Thoracic aorta (tissue), 2 donors: ENCODE results near the gene MRPL32. TPM values are rescaled to one million over a fixed set of nuclear protein-coding genes. Genes with fewer than 3 reads are reported as not detected.

Experiments
- ATAC-seq: fragments of 150-250 bp; one replicate; pipeline ENCODE4 v1.8.0; 2017; ENCODE audit warnings: low read depth; ENCODE audit not compliant: insufficient number of reproducible peaks, low FRiP score
- DNase-seq: peaks from one replicate; pipeline ENCODE4 v3.0.0-alpha.2; 2020; ENCODE audit warnings: low spot score
- H3K27ac ChIP-seq, 2 donors: fragments of 200-600 bp; sonication (generic); 1 replicate in 1 of 2; 2 replicates in 1 of 2; pipeline ENCODE4 v1.5.1; 2016; ENCODE audit warnings: mild to moderate bottlenecking in 2 of 2, moderate library complexity in 2 of 2
- H3K27me3 ChIP-seq: fragments of 200-600 bp; sonication (generic); replicated peaks from 2 replicates; pipeline ENCODE4 v1.6.0; 2016; ENCODE audit warnings: mild to moderate bottlenecking; ENCODE audit not compliant: insufficient read depth
- H3K36me3 ChIP-seq: fragments of 200-600 bp; sonication (generic); one replicate; pipeline ENCODE4 v1.5.1; 2016
- H3K4me1 ChIP-seq, 2 donors: fragments of 200-600 bp; sonication (generic); 1 replicate in 1 of 2; 2 replicates in 1 of 2; pipeline versions ENCODE4 v1.5.1 to v1.6.0; 2016; ENCODE audit warnings: low read depth in 2 of 2, mild to moderate bottlenecking in 1 of 2; ENCODE audit not compliant: control insufficient read depth in 1 of 2
- H3K4me3 ChIP-seq: fragments of 200-600 bp; sonication (generic); 2 replicates; pipeline ENCODE4 v1.5.1; 2016; ENCODE audit warnings: mild to moderate bottlenecking
- H3K9me3 ChIP-seq: fragments of 200-600 bp; sonication (generic); 2 replicates; pipeline ENCODE4 v1.5.1; 2016
- CTCF ChIP-seq: fragments of 200-600 bp; sonication (generic); IDR thresholded peaks from one replicate; pipeline ENCODE4 v1.5.1; 2019; ENCODE audit warnings: antibody characterized with exemption
- total RNA-seq, 2 donors: library from RNA; depleted of rRNA; stranded (reverse); fragments of >200 nt; gene quantifications; one replicate each; pipeline versions ENCODE4 v1.1.0 to v1.2.3, GENCODE V29; 2016

The MRPL32 gene
- total RNA-seq, 2 donors from 2014 or later, result 38.3 to 54.8 TPM

DNA sequence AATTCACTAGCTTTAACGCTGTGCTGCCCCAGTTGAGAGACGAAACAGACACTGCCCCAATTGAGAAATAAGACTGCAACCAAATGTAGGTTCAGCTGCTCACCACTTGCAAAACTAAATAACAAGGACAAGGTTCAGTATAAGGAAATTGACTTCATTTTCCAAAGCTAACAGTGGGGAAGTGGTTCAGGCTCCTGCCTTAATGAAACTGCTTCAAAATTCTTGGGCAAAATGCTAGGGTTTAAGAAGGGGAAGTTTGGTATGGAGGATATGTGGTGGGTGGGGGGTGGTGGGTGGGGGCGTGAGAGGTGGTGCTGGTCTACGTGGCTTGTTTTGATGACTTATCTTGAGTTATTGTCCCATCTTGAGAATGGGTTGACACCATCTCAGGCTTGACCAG lies 21.8 kb downstream of the MRPL32 start:
- Histone ChIP-seq H3K27ac (no peak overlapping the region), H3K4me3 (no peak overlapping the region), H3K9me3 (no peaks in the 10 kb centered on the region), H3K27me3 (no peaks in the 10 kb centered on the region), H3K4me1 (no peaks in the 10 kb centered on the region), H3K36me3 (no peaks in the 10 kb centered on the region)
- TF ChIP-seq CTCF, result no peak
- no peak for ATAC-seq
- no peak for DNase-seq

DNA sequence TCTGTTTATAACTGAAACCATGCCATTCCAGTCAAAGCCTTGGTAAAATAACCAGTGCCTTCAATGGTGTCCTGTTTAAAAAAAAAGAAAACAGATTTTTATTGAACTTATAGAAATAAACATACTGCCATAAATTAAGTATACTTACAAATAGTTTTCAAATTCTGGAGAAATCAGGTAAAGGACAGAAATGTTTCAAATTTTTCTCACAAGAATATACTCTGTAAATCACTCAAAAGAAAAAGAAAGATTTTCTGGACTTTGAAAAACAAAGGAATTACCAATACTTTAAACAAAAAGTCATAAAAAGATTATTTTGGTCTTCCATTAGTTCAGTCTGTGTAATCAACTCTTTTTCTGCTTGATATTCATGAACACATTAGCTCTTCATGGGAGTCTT lies 23.9 kb downstream of the MRPL32 start:
- no peak for DNase-seq
- TF ChIP-seq CTCF, result no peak

GRCh38 chr7:42959549-42959948 lies 27.4 kb downstream of the MRPL32 start:
- H3K4me1 ChIP-seq, result no peaks in the 10 kb centered on the region
- H3K4me3 ChIP-seq, result no peak overlapping the region
- H3K27ac ChIP-seq, result no peak overlapping the region
- H3K9me3 ChIP-seq, result no peaks in the 10 kb centered on the region
- H3K36me3 ChIP-seq, result no peaks in the 10 kb centered on the region
- no peaks in the 10 kb centered on the region for H3K27me3 ChIP-seq
- ATAC-seq (no peak), DNase-seq (no peak)
- TF ChIP-seq CTCF, result no peak

More for the DNA sequence above, 23.9 kb downstream of the MRPL32 start:
- ATAC-seq, result no peak
- Histone ChIP-seq H3K9me3 (no peaks in the 10 kb centered on the region), H3K4me3 (no peak overlapping the region), H3K27me3 (no peaks in the 10 kb centered on the region), H3K27ac (no peak overlapping the region), H3K36me3 (no peaks in the 10 kb centered on the region), H3K4me1 (no peaks in the 10 kb centered on the region)

- ATAC-seq (no peak), DNase-seq (no peak)
- H3K4me1 ChIP-seq, result no peaks in the 10 kb centered on the region
Measured at GRCh38 chr7:42960762-42961161, 28.6 kb downstream of the MRPL32 start.

DNA sequence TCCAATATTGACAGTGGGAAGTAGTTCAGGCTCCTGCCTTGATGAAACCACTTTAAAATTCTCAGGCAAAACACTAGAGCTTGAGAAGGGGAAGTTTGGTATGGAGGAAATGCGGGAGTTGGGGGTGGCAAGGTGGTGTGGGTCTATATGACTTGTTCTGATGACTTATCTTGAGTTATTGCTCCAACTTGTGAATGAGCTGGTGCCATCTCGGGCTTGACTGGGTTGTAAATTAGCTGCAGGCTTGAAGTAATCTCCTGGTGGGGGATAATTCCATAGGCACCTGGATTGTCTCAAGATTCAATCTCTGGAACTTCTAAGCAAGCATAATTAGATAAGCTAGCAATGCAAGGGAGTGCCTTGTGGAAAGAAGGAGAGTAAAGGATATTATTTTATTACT lies 29.0 kb downstream of the MRPL32 start:
- Histone ChIP-seq H3K4me1 (no peaks in the 10 kb centered on the region), H3K27me3 (no peaks in the 10 kb centered on the region), H3K27ac (no peak overlapping the region), H3K4me3 (no peak overlapping the region), H3K9me3 (no peaks in the 10 kb centered on the region), H3K36me3 (no peaks in the 10 kb centered on the region)
- no peak for TF ChIP-seq CTCF
- ATAC-seq (no peak), DNase-seq (no peak)

More at GRCh38 chr7:42960762-42961161, 28.6 kb downstream of the MRPL32 start:
- Histone ChIP-seq H3K4me3 (no peak overlapping the region), H3K27ac (no peak overlapping the region), H3K36me3 (no peaks in the 10 kb centered on the region), H3K27me3 (no peaks in the 10 kb centered on the region), H3K9me3 (no peaks in the 10 kb centered on the region)
- TF ChIP-seq CTCF, result no peak
